Muscle layer of duodenum (tissue), 2 donors: Measurements from ENCODE around the gene DISC1.
A peak's percentile ranks its signal among the peaks of the same experiment; 100 is the strongest.

Source experiments
- H3K27ac ChIP-seq: one replicate; pipeline ENCODE4 v1.7.0; 2013; ENCODE audit warnings: mild to moderate bottlenecking, low read length
- H3K27me3 ChIP-seq: one replicate; pipeline ENCODE4 v1.7.0; 2013; ENCODE audit warnings: low read depth, mild to moderate bottlenecking, control low read depth, low read length
- H3K36me3 ChIP-seq, 2 donors: one replicate each; pipeline ENCODE4 v1.7.0; 2013; ENCODE audit warnings: low read length in 2 of 2, control low read depth in 1 of 2, mild to moderate bottlenecking in 1 of 2; ENCODE audit not compliant: insufficient read depth in 2 of 2, control insufficient read depth in 1 of 2
- H3K4me1 ChIP-seq, 2 donors: one replicate each; pipeline ENCODE4 v1.7.0; 2013; ENCODE audit warnings: low read length in 2 of 2, mild to moderate bottlenecking in 2 of 2, control low read depth in 1 of 2, moderate library complexity in 1 of 2; ENCODE audit not compliant: insufficient read depth in 2 of 2, control insufficient read depth in 1 of 2
- H3K4me3 ChIP-seq, 2 donors: one replicate each; pipeline ENCODE4 v1.7.0; 2013; ENCODE audit warnings: low read length in 2 of 2, low read depth in 1 of 2, mild to moderate bottlenecking in 1 of 2
- H3K9me3 ChIP-seq, 2 donors: one replicate each; pipeline ENCODE4 v1.7.0; 2013; ENCODE audit warnings: low read length in 2 of 2, control low read depth in 1 of 2, mild to moderate bottlenecking in 1 of 2; ENCODE audit not compliant: control insufficient read depth in 1 of 2
- donor health status: healthy.

DISC1 gene

DNA sequence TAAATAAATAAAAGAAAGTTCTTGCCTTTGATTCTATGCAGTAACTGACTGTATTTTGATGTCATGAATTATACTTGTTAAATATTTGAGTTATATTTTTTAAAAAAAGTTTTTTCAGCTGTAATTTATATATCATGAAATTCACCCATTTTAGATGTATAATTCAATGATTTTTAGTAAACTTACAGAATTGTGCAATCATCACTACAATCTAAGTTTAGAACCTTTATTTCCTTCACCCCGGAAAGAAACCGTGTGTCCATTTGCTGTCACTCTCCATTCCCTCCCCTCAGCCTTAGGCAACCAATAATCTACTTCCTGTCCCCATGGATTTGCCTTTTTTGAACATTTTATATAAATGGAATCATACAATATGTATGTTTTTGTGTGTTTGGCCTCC is 32.5 kb upstream of the DISC1 start:
- no peaks in the 10 kb centered on the region for H3K27me3 ChIP-seq
- no peaks in the 10 kb centered on the region for H3K9me3 ChIP-seq
- no peaks in the 10 kb centered on the region for H3K4me1 ChIP-seq
- H3K36me3 ChIP-seq: no peaks in the 10 kb centered on the region
- no peak overlapping the region for H3K4me3 ChIP-seq
- no peak overlapping the region for H3K27ac ChIP-seq

- no peaks in the 10 kb centered on the region for H3K9me3 ChIP-seq
- H3K4me3 ChIP-seq: no peak overlapping the region
- no peak overlapping the region for H3K27ac ChIP-seq
- H3K27me3 ChIP-seq: no peaks in the 10 kb centered on the region
- H3K36me3 ChIP-seq: no peaks in the 10 kb centered on the region
- H3K4me1 ChIP-seq: no peaks in the 10 kb centered on the region
These were observed 31.8 kb upstream of the DISC1 start for GRCh38 chr1:231594749-231595148.

DNA sequence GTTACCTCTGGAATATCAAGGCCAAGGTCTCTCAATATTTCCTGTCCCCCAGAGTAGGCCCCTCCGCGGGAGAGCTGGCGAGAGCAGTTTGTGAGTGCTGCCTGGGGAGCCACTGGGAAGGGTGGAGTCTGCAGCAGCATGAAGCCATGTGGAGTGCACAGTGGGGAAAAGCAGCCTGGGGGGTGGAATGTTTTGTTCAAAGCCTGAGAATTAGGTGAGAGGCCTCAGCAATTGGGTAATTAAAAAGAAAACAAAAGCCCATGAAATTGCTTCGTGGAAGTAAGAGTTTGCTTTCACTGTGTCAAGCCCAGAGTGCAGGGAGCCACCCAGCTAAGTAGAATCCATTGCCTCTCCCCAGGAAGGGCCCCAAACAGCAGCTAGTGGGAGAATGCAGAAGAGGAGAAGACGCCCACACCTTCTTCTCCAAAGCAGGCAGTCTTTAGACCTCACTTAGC is 30.2 kb upstream of the DISC1 start:
- no peak overlapping the region for H3K27ac ChIP-seq
- no peak overlapping the region for H3K4me3 ChIP-seq

DNA sequence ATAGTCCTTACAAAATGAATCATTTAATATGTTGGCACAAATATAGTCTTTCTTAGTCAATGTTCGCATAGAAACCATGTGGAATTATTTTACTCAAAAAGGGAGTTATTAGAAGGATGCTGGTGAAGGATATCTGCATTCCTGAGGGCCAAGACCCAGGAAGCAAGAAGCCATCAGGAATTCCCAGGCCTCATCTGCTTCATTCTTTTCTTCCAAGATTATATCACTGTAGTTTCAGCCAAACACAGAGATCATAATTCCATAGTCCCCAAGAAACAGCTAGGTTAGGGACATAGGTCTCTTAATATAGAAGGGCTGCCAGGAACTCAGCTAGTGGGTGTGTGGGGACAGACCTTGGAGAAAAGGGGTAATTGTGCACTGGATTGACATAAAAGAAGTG is 28.6 kb upstream of the DISC1 start:
- Histone ChIP-seq H3K4me1 (peaks cover 9 to 20% of the 10 kb centered on the region in 2 donors), H3K27ac (no peak overlapping the region), H3K4me3 (no peak overlapping the region), H3K27me3 (no peaks in the 10 kb centered on the region), H3K9me3 (no peaks in the 10 kb centered on the region), H3K36me3 (no peaks in the 10 kb centered on the region)

More for the DNA sequence above, 30.2 kb upstream of the DISC1 start:
- H3K27me3 ChIP-seq: no peaks in the 10 kb centered on the region
- H3K4me1 ChIP-seq: peaks cover 8 to 9% of the 10 kb centered on the region in 2 donors
- no peaks in the 10 kb centered on the region for H3K9me3 ChIP-seq
- no peaks in the 10 kb centered on the region for H3K36me3 ChIP-seq

DNA sequence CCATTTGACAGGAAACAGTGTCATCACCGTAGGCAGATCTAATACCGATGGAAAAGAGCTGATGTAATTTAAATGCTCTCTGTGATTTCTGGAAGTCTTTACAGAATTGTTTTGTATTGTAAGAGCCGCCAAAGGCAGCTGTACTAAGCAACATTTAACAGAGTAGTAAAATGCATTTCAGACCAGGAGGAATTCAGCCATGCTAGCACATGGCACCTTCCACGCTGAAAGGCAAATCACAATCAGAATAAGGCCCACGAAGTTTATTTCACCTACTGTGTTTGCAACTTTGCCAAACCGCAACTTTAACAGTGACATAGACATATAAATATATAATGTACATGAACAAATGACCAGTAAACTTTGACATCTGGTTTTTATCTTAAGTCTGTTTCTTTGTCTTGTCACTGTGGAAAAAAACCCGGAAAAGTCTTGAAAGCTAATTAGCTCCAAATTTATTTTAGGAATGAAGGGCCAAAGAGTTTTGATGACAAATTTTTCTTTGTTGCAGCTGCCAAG is 26.1 kb upstream of the DISC1 start:
- no peaks in the 10 kb centered on the region for H3K9me3 ChIP-seq
- no peak overlapping the region for H3K4me3 ChIP-seq
- H3K36me3 ChIP-seq: no peaks in the 10 kb centered on the region
- H3K27ac ChIP-seq: peak overlapping the region; percentile 5
- H3K27me3 ChIP-seq: no peaks in the 10 kb centered on the region
- H3K4me1 ChIP-seq: peaks cover 9 to 20% of the 10 kb centered on the region in 2 donors

- no peak overlapping the region for H3K4me3 ChIP-seq
- no peaks in the 10 kb centered on the region for H3K9me3 ChIP-seq
- H3K27me3 ChIP-seq: no peaks in the 10 kb centered on the region
- peaks cover 9 to 20% of the 10 kb centered on the region in 2 donors for H3K4me1 ChIP-seq
- no peak overlapping the region for H3K27ac ChIP-seq
- H3K36me3 ChIP-seq: no peaks in the 10 kb centered on the region
These were observed 24.5 kb upstream of the DISC1 start for GRCh38 chr1:231601824-231602672.

- peaks cover 9 to 20% of the 10 kb centered on the region in 2 donors for H3K4me1 ChIP-seq
These were observed 24.0 kb upstream of the DISC1 start for GRCh38 chr1:231602673-231602984.

DNA sequence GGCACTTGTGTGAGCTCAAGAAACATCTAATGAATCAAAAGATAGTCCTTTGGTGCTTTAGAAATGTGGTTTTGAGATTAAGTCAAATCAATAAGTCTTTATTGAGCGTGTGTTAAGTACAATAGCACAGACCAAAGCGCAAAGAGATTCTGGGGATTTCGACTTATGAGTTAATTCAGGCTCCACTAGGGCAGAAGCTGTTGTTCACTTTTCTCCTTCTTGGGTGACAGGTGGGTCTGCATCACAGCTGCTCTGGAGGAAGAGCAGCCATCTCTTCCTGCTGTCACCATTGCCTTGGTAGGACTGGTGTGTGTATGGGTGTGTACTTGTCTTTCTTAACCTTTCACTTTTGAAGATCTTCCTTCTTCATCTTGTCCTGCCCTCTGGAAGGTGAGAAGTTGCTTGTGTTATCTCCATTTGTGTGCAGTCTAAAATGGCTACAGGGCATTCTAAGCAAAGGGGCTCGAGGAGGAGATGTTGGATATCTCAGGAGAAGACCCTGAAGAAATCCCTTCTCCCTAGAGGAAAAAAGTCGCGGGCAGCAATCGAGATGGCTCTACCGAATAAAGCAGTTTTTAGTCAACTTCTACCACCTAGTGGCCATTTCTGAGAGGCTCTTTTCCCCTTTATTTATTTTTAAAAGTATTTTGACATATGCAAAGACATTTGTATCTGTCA is 22.9 kb upstream of the DISC1 start:
- Histone ChIP-seq H3K27me3 (no peaks in the 10 kb centered on the region), H3K4me1 (peaks cover 9 to 20% of the 10 kb centered on the region in 2 donors), H3K4me3 (peak overlapping the region; percentile 52 to 93), H3K27ac (peak overlapping the region; percentile 47), H3K9me3 (no peaks in the 10 kb centered on the region), H3K36me3 (no peaks in the 10 kb centered on the region)

More at GRCh38 chr1:231602673-231602984, 24.0 kb upstream of the DISC1 start:
- H3K27ac ChIP-seq: no peak overlapping the region
- no peaks in the 10 kb centered on the region for H3K36me3 ChIP-seq
- no peak overlapping the region for H3K4me3 ChIP-seq
- no peaks in the 10 kb centered on the region for H3K27me3 ChIP-seq
- no peaks in the 10 kb centered on the region for H3K9me3 ChIP-seq

- no peaks in the 10 kb centered on the region for H3K36me3 ChIP-seq
- peak overlapping the region; percentile 52 to 93 for H3K4me3 ChIP-seq
- H3K27me3 ChIP-seq: no peaks in the 10 kb centered on the region
- no peak overlapping the region for H3K27ac ChIP-seq
- no peaks in the 10 kb centered on the region for H3K9me3 ChIP-seq
- H3K4me1 ChIP-seq: peaks cover 9 to 20% of the 10 kb centered on the region in 2 donors
These were observed 22.3 kb upstream of the DISC1 start for GRCh38 chr1:231604276-231604621.

- H3K36me3 ChIP-seq: no peaks in the 10 kb centered on the region
- H3K27ac ChIP-seq: no peak overlapping the region
- H3K4me1 ChIP-seq: peaks cover 5 to 16% of the 10 kb centered on the region in 2 donors
- no peak overlapping the region for H3K4me3 ChIP-seq
- no peaks in the 10 kb centered on the region for H3K9me3 ChIP-seq
- H3K27me3 ChIP-seq: no peaks in the 10 kb centered on the region
These were observed 21.2 kb upstream of the DISC1 start for GRCh38 chr1:231605149-231606100.

DNA sequence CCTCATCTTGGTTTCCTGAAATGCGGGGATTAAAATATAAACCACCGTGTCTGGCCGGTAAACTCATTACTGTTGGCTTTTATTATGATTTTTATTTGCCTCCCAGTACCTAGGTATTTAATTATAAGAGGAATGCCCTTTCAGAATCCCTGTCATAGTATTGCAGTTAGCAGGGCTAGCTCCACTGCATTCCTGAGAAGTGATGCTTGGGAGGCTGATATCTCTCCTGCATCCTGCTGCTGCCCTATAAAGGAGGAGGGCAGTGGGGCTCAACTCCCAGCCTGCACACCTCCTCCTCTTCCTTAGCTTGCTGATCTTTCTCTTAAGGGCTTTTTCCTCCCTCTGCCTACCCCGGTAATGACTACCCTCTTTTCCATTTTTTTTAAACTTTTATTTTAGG is 19.9 kb upstream of the DISC1 start:
- Histone ChIP-seq H3K36me3 (no peaks in the 10 kb centered on the region), H3K4me3 (no peak overlapping the region), H3K27me3 (no peaks in the 10 kb centered on the region), H3K9me3 (no peaks in the 10 kb centered on the region), H3K4me1 (peaks cover 0 to 9% of the 10 kb centered on the region in 2 donors), H3K27ac (no peak overlapping the region)
